ENCODE results near the gene CCDC69.

DNA sequence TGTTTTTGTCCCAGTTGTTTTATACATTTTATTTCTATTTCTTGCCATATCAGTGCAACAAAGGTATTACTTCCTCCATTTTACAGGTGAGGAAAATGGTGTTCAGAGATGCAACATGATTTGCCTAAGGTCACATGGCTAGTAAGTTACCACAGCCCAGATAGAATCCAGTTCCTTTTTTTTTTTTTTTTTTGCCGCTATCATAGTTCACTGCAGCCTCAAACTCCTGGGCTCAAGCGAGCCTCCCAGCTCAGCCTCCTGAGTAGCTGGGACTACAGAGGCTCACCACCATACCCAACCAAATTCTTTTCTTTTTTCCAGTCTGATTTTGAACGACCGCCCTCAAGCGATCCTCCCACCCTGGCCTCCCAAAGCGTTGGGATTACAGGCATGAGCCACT, 480 bp upstream of the CCDC69 start:
- TF ChIP-seq, protein P1, sequence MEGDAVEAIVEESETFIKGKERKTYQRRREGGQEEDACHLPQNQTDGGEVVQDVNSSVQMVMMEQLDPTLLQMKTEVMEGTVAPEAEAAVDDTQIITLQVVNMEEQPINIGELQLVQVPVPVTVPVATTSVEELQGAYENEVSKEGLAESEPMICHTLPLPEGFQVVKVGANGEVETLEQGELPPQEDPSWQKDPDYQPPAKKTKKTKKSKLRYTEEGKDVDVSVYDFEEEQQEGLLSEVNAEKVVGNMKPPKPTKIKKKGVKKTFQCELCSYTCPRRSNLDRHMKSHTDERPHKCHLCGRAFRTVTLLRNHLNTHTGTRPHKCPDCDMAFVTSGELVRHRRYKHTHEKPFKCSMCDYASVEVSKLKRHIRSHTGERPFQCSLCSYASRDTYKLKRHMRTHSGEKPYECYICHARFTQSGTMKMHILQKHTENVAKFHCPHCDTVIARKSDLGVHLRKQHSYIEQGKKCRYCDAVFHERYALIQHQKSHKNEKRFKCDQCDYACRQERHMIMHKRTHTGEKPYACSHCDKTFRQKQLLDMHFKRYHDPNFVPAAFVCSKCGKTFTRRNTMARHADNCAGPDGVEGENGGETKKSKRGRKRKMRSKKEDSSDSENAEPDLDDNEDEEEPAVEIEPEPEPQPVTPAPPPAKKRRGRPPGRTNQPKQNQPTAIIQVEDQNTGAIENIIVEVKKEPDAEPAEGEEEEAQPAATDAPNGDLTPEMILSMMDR (conservative IDR thresholded peaks at IDR 0.05; ENCODE audit: low read length): no peak
- TF ChIP-seq EZH2phosphoT487 (IDR thresholded peaks at IDR 0.05; ENCODE audit: borderline replicate concordance, low read depth, low read length): no peak

Data from OCI-LY7 (cell line).